ENCODE measurements around the gene TSEN2. TPM values are rescaled to one million over a fixed set of nuclear protein-coding genes. Genes with fewer than 3 reads are reported as not detected.
A peak's percentile ranks its signal among the peaks of the same experiment; 100 is the strongest.

The TSEN2 gene
- total RNA-seq, 4 donors from 2014 or later, result 31.8 to 40.2 (median 35.2) TPM

- Histone ChIP-seq H3K4me1 (peaks cover 0 to 21% (median 2%) of the 10 kb centered on the region in 4 donors), H3K27me3 (peaks cover 0 to 13% of the 10 kb centered on the region in 2 donors), H3K9me3 (no peaks in the 10 kb centered on the region), H3K4me3 (no peak overlapping the region), H3K36me3 (no peaks in the 10 kb centered on the region), H3K27ac (peak overlapping the region in 1 of 4 donors; percentile 42)
- DNase-seq (ENCODE audit: low spot score in 2 of 2), result no peak
- WGBS, 2 donors, result 49 to 53% methylated on average over 7 of the region's 7 CpGs
- no peak for TF ChIP-seq POLR2A (IDR thresholded peaks at IDR 0.05)
- peak in 1 of 2 donors; percentile 46 for TF ChIP-seq EP300 (IDR thresholded peaks at IDR 0.05)
Measured at GRCh38 chr3:12549971-12550760, 65.9 kb downstream of the TSEN2 start.

- Histone ChIP-seq H3K4me1 (peaks cover 0 to 43% (median 15%) of the 10 kb centered on the region in 4 donors), H3K27ac (peak overlapping the region in 3 of 4 donors; percentile 57 to 66 (median 61))
- 5 to 7% methylated on average over 26 of the region's 26 CpGs for WGBS, 2 donors
Measured at GRCh38 chr3:12553921-12554391, 69.7 kb downstream of the TSEN2 start.

GRCh38 chr3:12556314-12556689 is 72.0 kb downstream of the TSEN2 start:
- 2% methylated on average over 8 of the region's 8 CpGs for WGBS, 2 donors

More at GRCh38 chr3:12553921-12554391, 69.7 kb downstream of the TSEN2 start:
- TF ChIP-seq CTCF (IDR thresholded peaks at IDR 0.05), result no peak
- no peaks in the 10 kb centered on the region for H3K36me3 ChIP-seq
- H3K27me3 ChIP-seq, result peaks cover 0 to 13% of the 10 kb centered on the region in 2 donors
- no peaks in the 10 kb centered on the region for H3K9me3 ChIP-seq
- no peak for DNase-seq (ENCODE audit: low spot score in 2 of 2)
- H3K4me3 ChIP-seq, result peak overlapping the region; percentile 19 to 49 (median 34)

GRCh38 chr3:12556690-12557472 is 72.6 kb downstream of the TSEN2 start, which contains the start of gene MKRN2:
Gene MKRN2 (plus strand): TSS chr3:12557087. CDS start chr3:12557151, 64 bp downstream.
- no peaks in the 10 kb centered on the region for H3K9me3 ChIP-seq
- peak within 1 kb of the TSS; percentile 90 to 98 (median 94) for H3K4me3 ChIP-seq
- H3K27me3 ChIP-seq, result peaks cover 0 to 13% of the 10 kb centered on the region in 2 donors
- TF ChIP-seq POLR2A (IDR thresholded peaks at IDR 0.05) (peak; percentile 98), CTCF (IDR thresholded peaks at IDR 0.05) (peak in 2 of 5 experiments; percentile 39 to 42), EP300 (IDR thresholded peaks at IDR 0.05) (peak in 1 of 2 donors; percentile 97)
- DNase-seq (ENCODE audit: low spot score in 2 of 2), result peak; percentile 67 to 73
- peak within 1 kb of the TSS; percentile 93 to 98 (median 94) for H3K27ac ChIP-seq
- H3K36me3 ChIP-seq, result no peaks in the 10 kb centered on the region
- peaks cover 0 to 64% (median 20%) of the 10 kb centered on the region in 4 donors for H3K4me1 ChIP-seq
- 0% methylated on average over 59 to 77 of the region's 77 CpGs for WGBS, 2 donors

More at GRCh38 chr3:12556314-12556689, 72.0 kb downstream of the TSEN2 start:
- TF ChIP-seq CTCF (IDR thresholded peaks at IDR 0.05) (no peak), EP300 (IDR thresholded peaks at IDR 0.05) (no peak), POLR2A (IDR thresholded peaks at IDR 0.05) (no peak)
- H3K4me1 ChIP-seq, result peaks cover 0 to 58% (median 20%) of the 10 kb centered on the region in 4 donors
- DNase-seq (ENCODE audit: low spot score in 2 of 2), result no peak
- peaks cover 0 to 13% of the 10 kb centered on the region in 2 donors for H3K27me3 ChIP-seq
- H3K36me3 ChIP-seq, result no peaks in the 10 kb centered on the region
- H3K9me3 ChIP-seq, result no peaks in the 10 kb centered on the region
- H3K27ac ChIP-seq, result peak overlapping the region; percentile 93 to 98 (median 94)
- peak overlapping the region; percentile 90 to 98 (median 94) for H3K4me3 ChIP-seq

- 1% methylated on average over 18 of the region's 18 CpGs for WGBS, 2 donors
- no peak for DNase-seq (ENCODE audit: low spot score in 2 of 2)
- H3K4me3 ChIP-seq, result peak overlapping the region; percentile 90 to 98 (median 94)
- peaks cover 0 to 12% of the 10 kb centered on the region in 2 donors for H3K27me3 ChIP-seq
- peaks cover 0 to 70% (median 20%) of the 10 kb centered on the region in 4 donors for H3K4me1 ChIP-seq
- H3K36me3 ChIP-seq, result no peaks in the 10 kb centered on the region
- TF ChIP-seq EP300 (IDR thresholded peaks at IDR 0.05) (no peak), CTCF (IDR thresholded peaks at IDR 0.05) (no peak), POLR2A (IDR thresholded peaks at IDR 0.05) (no peak)
- H3K27ac ChIP-seq, result peak overlapping the region; percentile 93 to 98 (median 94)
- H3K9me3 ChIP-seq, result no peaks in the 10 kb centered on the region
Measured at GRCh38 chr3:12557473-12558100, 73.3 kb downstream of the TSEN2 start.

Data from tibial nerve (tissue), 4 donors.